IMR-90 (cell line): ENCODE results near the gene TMIGD1. TPM values are rescaled to one million over a fixed set of nuclear protein-coding genes. Genes with fewer than 3 reads are reported as not detected.
A peak's percentile ranks its signal among the peaks of the same experiment; 100 is the strongest.

Experiments used
- ATAC-seq: fragments of 200-7000 bp; cut with Tn5 transposase; 2 replicates; pipeline ENCODE4 v1.9.1; 2020; ENCODE audit warnings: low read depth, mild to moderate bottlenecking, moderate library complexity
- BruUV-seq: library from RNA; stranded (reverse); fragments of 400-500 nt; replicated peaks from 2 replicates; lab custom pipeline; 2021; lab: Mats Ljungman, UMichigan
- CTCF ChIA-PET: fragments of 300-600 bp; formaldehyde crosslinking; extraction: SDS; loops from one replicate; lab custom pipeline; 2021; ENCODE audit warnings: antibody characterized with exemption; lab: Yijun Ruan, JAX
- POLR2A ChIA-PET: fragments of 300-600 bp; sonication (Branson Sonifier 250); formaldehyde crosslinking; loops from one replicate; lab custom pipeline; 2022; ENCODE audit warnings: antibody characterized with exemption; ENCODE audit not compliant: unreplicated experiment; lab: Charles Lee
- DNase-seq: peaks from one replicate; pipeline ENCODE4 v3.0.0; 2013
- H2AFZ ChIP-seq: replicated peaks from 2 replicates; pipeline ENCODE3; 2013; ENCODE audit warnings: low read length, mild to moderate bottlenecking; ENCODE audit not compliant: poor library complexity
- H2AK5ac ChIP-seq: 2 replicates; pipeline ENCODE4 v1.6.1; 2013; ENCODE audit warnings: low read depth, low read length, inconsistent platforms
- H2AK9ac ChIP-seq: replicated peaks from 2 replicates; pipeline ENCODE3; 2013; ENCODE audit warnings: mild to moderate bottlenecking, low read depth, low read length, moderate library complexity; ENCODE audit not compliant: poor library complexity
- H2BK120ac ChIP-seq: 2 replicates; pipeline ENCODE4 v1.6.1; 2013; ENCODE audit warnings: low read depth, low read length, inconsistent platforms
- H2BK15ac ChIP-seq: 3 replicates; pipeline ENCODE4 v1.6.1; 2013; ENCODE audit warnings: low read depth, low read length, inconsistent platforms
- H2BK20ac ChIP-seq: 2 replicates; pipeline ENCODE4 v1.6.1; 2013; ENCODE audit warnings: low read depth, mild to moderate bottlenecking, inconsistent platforms, low read length, moderate library complexity
- H2BK5ac ChIP-seq: 2 replicates; pipeline ENCODE4 v1.6.1; 2013; ENCODE audit warnings: mild to moderate bottlenecking, low read depth, low read length, inconsistent platforms; ENCODE audit not compliant: poor library complexity, severe bottlenecking
- H3K14ac ChIP-seq: replicated peaks from 2 replicates; pipeline ENCODE4 v1.6.1; 2013; ENCODE audit warnings: low read depth, low read length, inconsistent platforms
- H3K18ac ChIP-seq: 2 replicates; pipeline ENCODE4 v1.6.1; 2013; ENCODE audit warnings: low read depth, low read length, control low read depth
- H3K23ac ChIP-seq: 2 replicates; pipeline ENCODE4 v1.6.1; 2013; ENCODE audit warnings: low read depth, low read length, inconsistent platforms
- H3K27ac ChIP-seq: 2 replicates; pipeline ENCODE4 v1.5.1; 2013; ENCODE audit warnings: mild to moderate bottlenecking, control low read depth, low read length; ENCODE audit not compliant: insufficient read depth
- H3K27me3 ChIP-seq: 2 replicates; pipeline ENCODE4 v1.6.1; 2013; ENCODE audit warnings: low read length; ENCODE audit not compliant: control insufficient read depth, insufficient read depth
- H3K36me3 ChIP-seq: 2 replicates; pipeline ENCODE4 v1.6.1; 2013; ENCODE audit warnings: low read length, mixed read lengths; ENCODE audit not compliant: control insufficient read depth, insufficient read depth
- H3K4ac ChIP-seq: 2 replicates; pipeline ENCODE4 v1.6.1; 2013; ENCODE audit warnings: low read depth, low read length, inconsistent platforms
- H3K4me1 ChIP-seq: 2 replicates; pipeline ENCODE4 v1.6.1; 2013; ENCODE audit warnings: low read length, mixed read lengths; ENCODE audit not compliant: control insufficient read depth, insufficient read depth
- H3K4me2 ChIP-seq: 2 replicates; pipeline ENCODE4 v1.6.1; 2013; ENCODE audit warnings: low read depth, mild to moderate bottlenecking, control low read depth, low read length, moderate library complexity
- H3K4me3 ChIP-seq: 2 replicates; pipeline ENCODE4 v1.5.1; 2013; ENCODE audit warnings: low read depth, mild to moderate bottlenecking, control low read depth, low read length, moderate library complexity; ENCODE audit not compliant: insufficient read depth
- H3K56ac ChIP-seq: 2 replicates; pipeline ENCODE4 v1.6.1; 2013; ENCODE audit warnings: low read length, inconsistent platforms; ENCODE audit not compliant: insufficient read depth; ENCODE audit errors: extremely low read depth
- H3K79me1 ChIP-seq, 2 experiments: 2 replicates each; pipeline ENCODE4 v1.6.1; 2013; ENCODE audit warnings: low read length in 2 of 2, inconsistent platforms in 1 of 2, low read depth in 1 of 2
- H3K9ac ChIP-seq: 2 replicates; pipeline ENCODE4 v1.6.1; 2013; ENCODE audit warnings: low read depth, low read length, control low read depth
- H3K9me1 ChIP-seq: 2 replicates; pipeline ENCODE4 v1.6.1; 2013; ENCODE audit warnings: low read length, inconsistent platforms; ENCODE audit not compliant: insufficient read depth
- H3K9me3 ChIP-seq: 2 replicates; pipeline ENCODE4 v1.6.1; 2013; ENCODE audit warnings: low read length; ENCODE audit not compliant: control insufficient read depth, insufficient read depth
- H4K20me1 ChIP-seq: 2 replicates; pipeline ENCODE4 v1.6.1; 2013; ENCODE audit warnings: low read length, inconsistent platforms; ENCODE audit not compliant: insufficient read depth
- H4K5ac ChIP-seq: 2 replicates; pipeline ENCODE4 v1.6.1; 2013; ENCODE audit warnings: mild to moderate bottlenecking, low read depth, low read length, control low read depth
- H4K8ac ChIP-seq, 2 experiments: 2 replicates each; pipeline ENCODE4 v1.6.1; 2013; ENCODE audit warnings: low read depth in 2 of 2, low read length in 2 of 2, control low read depth in 1 of 2, inconsistent platforms in 1 of 2
- H4K91ac ChIP-seq: 2 replicates; pipeline ENCODE4 v1.6.1; 2013; ENCODE audit warnings: low read depth, low read length, inconsistent platforms; ENCODE audit not compliant: insufficient read depth
- CHD1 ChIP-seq: IDR thresholded peaks from 2 replicates; pipeline ENCODE4 v1.6.1; 2012; ENCODE audit warnings: low read depth, low read length, improper control_type of control experiment
- CTCF ChIP-seq: conservative IDR thresholded peaks from 2 replicates; pipeline ENCODE4 v1.5.1; 2012; ENCODE audit warnings: mild to moderate bottlenecking, low read depth, low read length, improper control_type of control experiment
- FOS ChIP-seq: fragments of 150-350 bp; IDR thresholded peaks from 2 replicates; pipeline ENCODE4 v1.6.1; 2016; ENCODE audit warnings: low read depth, low read length
- MAFK ChIP-seq: IDR thresholded peaks from 2 replicates; pipeline ENCODE4 v1.6.1; 2012; ENCODE audit warnings: low read depth, low read length, improper control_type of control experiment
- MXI1 ChIP-seq: IDR thresholded peaks from 2 replicates; pipeline ENCODE4 v1.6.1; 2012; ENCODE audit warnings: low read depth, mild to moderate bottlenecking, low read length, moderate library complexity, borderline replicate concordance
- NFE2L2 ChIP-seq: fragments of 150-350 bp; IDR thresholded peaks from 2 replicates; pipeline ENCODE4 v1.6.1; 2016; ENCODE audit warnings: low read depth, mild to moderate bottlenecking, low read length
- RAD21 ChIP-seq: IDR thresholded peaks from 2 replicates; pipeline ENCODE4 v1.6.1; 2012; ENCODE audit warnings: low read length, improper control_type of control experiment
- SMC3 ChIP-seq: fragments of 150-350 bp; IDR thresholded peaks from 2 replicates; pipeline ENCODE4 v1.6.1; 2016; ENCODE audit warnings: low read depth, mild to moderate bottlenecking, antibody characterized with exemption, low read length, moderate library complexity
- WGBS, 2 experiments: methylation state at CpG; one replicate each; pipeline versions ENCODE4 v1.1.5 to v1.1.7; 2013; ENCODE audit warnings: missing lambda C conversion rate in 2 of 2; ENCODE audit not compliant: insufficient read length in 1 of 2; ENCODE audit errors: extremely low coverage in 2 of 2; 5-methylcytosine and 5-hydroxymethylcytosine counted together
- dilution Hi-C: fragments of 300-500 bp; cut with HindIII; formaldehyde crosslinking; loops from one replicate; pipeline ENCODE4 v1.14.3; 2018; ENCODE audit warnings: low sequenced_read_pairs; ENCODE audit not compliant: unreplicated experiment
- in situ Hi-C: fragments of 300-500 bp; cut with MboI; formaldehyde crosslinking; loops from 3 replicates; pipeline ENCODE4 v1.14.3; 2019; ENCODE audit warnings: low sequenced_read_pairs, inconsistent platforms, mixed read lengths
- intact Hi-C: fragments of 100-400 bp; cut with micrococcal nuclease; formaldehyde crosslinking; loops from 2 replicates; pipeline ENCODE4 v1.10.0; 2022
- polyA plus RNA-seq, 3 experiments: library from polyadenylated mRNA; depleted of rRNA; stranded (reverse); fragments of >200 nt; gene quantifications; 2 replicates each; pipeline ENCODE4 v1.2.3, GENCODE V29; 2012; ENCODE audit warnings: low replicate concordance in 1 of 3
- total RNA-seq: library from RNA; depleted of rRNA; stranded (reverse); fragments of >200 nt; gene quantifications from 2 replicates; pipeline ENCODE4 v1.2.3, GENCODE V29; 2012

The TMIGD1 gene
- total and polyA plus RNA-seq, 2 of the 4 experiments (the other 2 are of a cell fraction), result not detected

GRCh38 chr17:30336369-30337171 lies 2.7 kb upstream of the TMIGD1 start:
- POLR2A ChIA-PET, result no interaction called here
- in situ Hi-C loops, result no loop called here
- no peak for ATAC-seq

More at GRCh38 chr17:30336369-30337171, 2.7 kb upstream of the TMIGD1 start:
- intact Hi-C loops (no loop called here), dilution Hi-C loops (no loop called here)
- Histone ChIP-seq H4K8ac (no peak overlapping the region), H4K20me1 (no peaks in the 10 kb centered on the region), H3K4me1 (peaks cover 10% of the 10 kb centered on the region), H3K9me1 (peaks cover 2% of the 10 kb centered on the region), H3K14ac (no peak overlapping the region), H3K4me3 (no peak overlapping the region), H3K27me3 (no peaks in the 10 kb centered on the region), H4K91ac (no peak overlapping the region), H2AFZ (no peak overlapping the region), H3K4ac (no peak overlapping the region), H3K36me3 (no peaks in the 10 kb centered on the region), H2BK5ac (no peak overlapping the region), H3K27ac (no peak overlapping the region), H2BK20ac (no peak overlapping the region), H3K4me2 (no peak overlapping the region), H3K79me1 (no peaks in the 10 kb centered on the region), H3K9ac (no peak overlapping the region), H2AK9ac (no peak overlapping the region), H2BK15ac (no peak overlapping the region), H3K56ac (no peak overlapping the region), H3K9me3 (no peaks in the 10 kb centered on the region), H3K23ac (no peak overlapping the region), H2BK120ac (no peak overlapping the region), H4K5ac (no peak overlapping the region), H2AK5ac (no peak overlapping the region), H3K18ac (no peak overlapping the region)
- DNase-seq, result peak; percentile 59
- BruUV-seq, result no TSS peak
- CTCF ChIA-PET, result interaction anchor here (0.6 to 1.0 kb wide), 6 partner anchors 9 to 232 kb away, joined by 3 to 5 read pairs (median 4); partner anchors contain the start of gene BLMH
- WGBS, 2 experiments, result 40% methylated on average over 1 of the region's 8 CpGs; no CpG with 5 or more reads in 1 of the 2 experiments
- TF ChIP-seq MXI1 (no peak), MAFK (0 out of 2 replicates have a peak, but pooled peaks have one; percentile 4), FOS (no peak), CTCF (peak; percentile 55), NFE2L2 (no peak), CHD1 (no peak), RAD21 (peak; percentile 59), SMC3 (peak; percentile 20; the same call in 1 of the 2 replicates)
